ENCODE results near the gene RIMBP2. TPM values are rescaled to one million over a fixed set of nuclear protein-coding genes. Genes with fewer than 3 reads are reported as not detected.

Gene RIMBP2
- total RNA-seq, 1 donor from 2014 or later = not detected

DNA sequence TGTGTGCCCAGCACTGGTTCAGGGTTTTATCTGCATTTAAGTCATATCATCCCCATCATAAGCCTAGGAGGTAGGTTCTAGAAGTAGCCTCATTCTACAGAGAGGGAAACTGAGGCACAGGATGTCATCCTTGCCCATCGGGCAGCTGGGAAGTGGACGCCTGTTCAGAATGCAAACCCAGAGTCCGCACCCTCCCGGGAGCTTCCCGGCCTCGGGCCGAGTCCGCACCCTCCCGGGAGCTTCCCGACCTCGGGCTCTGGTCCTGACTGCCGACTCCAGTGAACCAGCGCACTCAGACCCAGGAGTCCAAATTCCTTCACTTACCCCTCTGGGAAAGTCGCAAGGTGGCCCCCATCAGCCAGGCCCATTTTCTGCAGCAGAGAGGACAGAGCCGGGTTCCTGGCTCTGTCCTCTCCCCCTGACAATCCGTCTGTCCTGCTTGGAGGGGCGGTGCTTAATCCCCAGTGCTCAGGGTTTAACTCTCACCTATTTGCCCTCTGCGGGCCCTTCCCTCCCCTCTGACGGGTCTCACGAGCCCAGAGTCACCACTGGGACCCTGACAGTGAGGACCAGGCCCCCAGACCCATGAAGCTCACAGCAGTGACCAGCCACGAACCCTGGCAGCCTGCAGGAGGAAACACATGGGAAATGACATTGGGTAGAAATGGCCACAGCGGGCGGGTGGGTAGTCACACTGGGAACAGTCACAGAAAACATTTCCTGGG is 236.5 kb downstream of the RIMBP2 start:
- no peaks in the 10 kb centered on the region for H3K36me3 ChIP-seq
- no peak for DNase-seq
- peaks cover 88% of the 10 kb centered on the region for H3K27me3 ChIP-seq (ENCODE audit: low read depth)
- H3K9me3 ChIP-seq (replicated peaks) = no peaks in the 10 kb centered on the region
- no peaks in the 10 kb centered on the region for H3K4me1 ChIP-seq
- no peak overlapping the region for H3K4me3 ChIP-seq
- H3K27ac ChIP-seq (replicated peaks) = no peak overlapping the region
- intact Hi-C loops (cut with micrococcal nuclease) = no loop called here
- TF ChIP-seq, protein P1, sequence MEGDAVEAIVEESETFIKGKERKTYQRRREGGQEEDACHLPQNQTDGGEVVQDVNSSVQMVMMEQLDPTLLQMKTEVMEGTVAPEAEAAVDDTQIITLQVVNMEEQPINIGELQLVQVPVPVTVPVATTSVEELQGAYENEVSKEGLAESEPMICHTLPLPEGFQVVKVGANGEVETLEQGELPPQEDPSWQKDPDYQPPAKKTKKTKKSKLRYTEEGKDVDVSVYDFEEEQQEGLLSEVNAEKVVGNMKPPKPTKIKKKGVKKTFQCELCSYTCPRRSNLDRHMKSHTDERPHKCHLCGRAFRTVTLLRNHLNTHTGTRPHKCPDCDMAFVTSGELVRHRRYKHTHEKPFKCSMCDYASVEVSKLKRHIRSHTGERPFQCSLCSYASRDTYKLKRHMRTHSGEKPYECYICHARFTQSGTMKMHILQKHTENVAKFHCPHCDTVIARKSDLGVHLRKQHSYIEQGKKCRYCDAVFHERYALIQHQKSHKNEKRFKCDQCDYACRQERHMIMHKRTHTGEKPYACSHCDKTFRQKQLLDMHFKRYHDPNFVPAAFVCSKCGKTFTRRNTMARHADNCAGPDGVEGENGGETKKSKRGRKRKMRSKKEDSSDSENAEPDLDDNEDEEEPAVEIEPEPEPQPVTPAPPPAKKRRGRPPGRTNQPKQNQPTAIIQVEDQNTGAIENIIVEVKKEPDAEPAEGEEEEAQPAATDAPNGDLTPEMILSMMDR (IDR thresholded peaks at IDR 0.05; ENCODE audit: borderline replicate concordance) = no peak

DNA sequence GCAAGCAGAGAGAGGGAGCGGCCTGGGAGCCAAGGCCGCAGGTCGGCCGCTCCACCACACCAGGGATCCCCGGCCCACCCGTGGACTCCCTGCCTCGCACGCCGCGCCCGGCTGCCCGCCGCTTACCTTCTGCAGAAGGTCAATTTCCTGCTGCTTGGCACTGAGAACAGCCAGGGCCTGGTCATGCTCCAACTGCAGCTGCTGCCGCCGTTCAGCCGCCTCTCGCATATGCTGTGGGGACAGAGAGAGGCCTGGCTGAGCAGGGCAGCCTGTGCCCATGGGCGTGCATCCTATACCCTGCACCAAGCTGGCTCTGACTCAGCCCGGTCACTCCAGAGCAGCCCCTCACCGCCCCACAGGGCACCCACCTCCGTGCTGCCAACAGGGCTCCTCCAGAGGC is 237.3 kb downstream of the RIMBP2 start:
- no peaks in the 10 kb centered on the region for H3K9me3 ChIP-seq (replicated peaks)
- no peaks in the 10 kb centered on the region for H3K4me1 ChIP-seq
- peaks cover 88% of the 10 kb centered on the region for H3K27me3 ChIP-seq (ENCODE audit: low read depth)
- no peaks in the 10 kb centered on the region for H3K36me3 ChIP-seq
- no peak for DNase-seq
- no peak overlapping the region for H3K27ac ChIP-seq (replicated peaks)
- intact Hi-C loops (cut with micrococcal nuclease) = no loop called here
- TF ChIP-seq, protein P1 (IDR thresholded peaks at IDR 0.05; ENCODE audit: borderline replicate concordance) = no peak
- H3K4me3 ChIP-seq = no peak overlapping the region

DNA sequence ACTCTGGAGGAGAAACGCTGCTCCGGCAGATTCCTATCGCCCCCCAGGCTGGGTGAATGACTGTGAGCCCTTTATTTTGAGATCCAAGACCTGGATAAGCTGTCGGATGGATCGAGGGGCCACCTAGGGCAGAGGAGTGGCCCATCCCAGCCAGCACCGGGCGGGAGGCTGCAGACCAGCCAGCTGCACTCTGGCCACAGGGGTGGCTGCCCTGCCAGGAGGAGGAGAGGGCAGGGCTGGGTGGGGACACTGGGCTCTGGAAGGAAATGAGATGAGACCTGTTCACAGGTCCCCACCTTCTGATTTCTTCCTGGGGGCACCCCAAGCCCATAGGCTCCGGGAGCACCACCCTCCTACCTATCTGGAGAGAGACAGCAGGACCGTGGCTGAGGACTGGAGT is 238.4 kb downstream of the RIMBP2 start:
- H3K27me3 ChIP-seq (ENCODE audit: low read depth) = peaks cover 96% of the 10 kb centered on the region
- no peak overlapping the region for H3K4me3 ChIP-seq
- no peaks in the 10 kb centered on the region for H3K9me3 ChIP-seq (replicated peaks)
- no peaks in the 10 kb centered on the region for H3K4me1 ChIP-seq
- no peaks in the 10 kb centered on the region for H3K36me3 ChIP-seq
- no peak for DNase-seq
- intact Hi-C loops (cut with micrococcal nuclease) = no loop called here
- H3K27ac ChIP-seq (replicated peaks) = no peak overlapping the region
- TF ChIP-seq, protein P1 (IDR thresholded peaks at IDR 0.05; ENCODE audit: borderline replicate concordance) = no peak

DNA sequence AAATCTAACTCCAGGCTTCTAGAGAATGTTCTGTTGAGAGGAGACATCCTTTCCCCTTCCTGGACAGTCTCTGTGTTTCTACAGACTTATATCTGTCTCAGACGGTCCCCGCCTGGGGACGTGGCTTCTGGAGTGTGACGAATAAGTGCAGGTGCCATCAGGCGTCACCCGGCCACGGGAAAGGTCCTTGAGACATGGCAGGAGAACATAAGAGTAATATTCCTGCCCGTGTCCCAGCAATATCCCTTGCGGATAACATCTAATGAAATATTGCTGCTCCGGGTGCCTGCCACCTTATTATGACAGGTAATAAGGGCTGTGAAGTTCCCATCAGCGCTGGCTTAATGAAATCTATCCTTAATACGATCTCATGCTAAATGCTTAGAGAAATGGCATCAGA is 238.8 kb downstream of the RIMBP2 start:
- Histone ChIP-seq H3K36me3 (no peaks in the 10 kb centered on the region), H3K27me3 (ENCODE audit: low read depth) (peaks cover 93% of the 10 kb centered on the region), H3K4me3 (no peak overlapping the region), H3K27ac (replicated peaks) (no peak overlapping the region), H3K4me1 (no peaks in the 10 kb centered on the region), H3K9me3 (replicated peaks) (no peaks in the 10 kb centered on the region)
- TF ChIP-seq, protein P1 (IDR thresholded peaks at IDR 0.05; ENCODE audit: borderline replicate concordance) = no peak
- DNase-seq = no peak
- intact Hi-C loops (cut with micrococcal nuclease) = no loop called here

DNA sequence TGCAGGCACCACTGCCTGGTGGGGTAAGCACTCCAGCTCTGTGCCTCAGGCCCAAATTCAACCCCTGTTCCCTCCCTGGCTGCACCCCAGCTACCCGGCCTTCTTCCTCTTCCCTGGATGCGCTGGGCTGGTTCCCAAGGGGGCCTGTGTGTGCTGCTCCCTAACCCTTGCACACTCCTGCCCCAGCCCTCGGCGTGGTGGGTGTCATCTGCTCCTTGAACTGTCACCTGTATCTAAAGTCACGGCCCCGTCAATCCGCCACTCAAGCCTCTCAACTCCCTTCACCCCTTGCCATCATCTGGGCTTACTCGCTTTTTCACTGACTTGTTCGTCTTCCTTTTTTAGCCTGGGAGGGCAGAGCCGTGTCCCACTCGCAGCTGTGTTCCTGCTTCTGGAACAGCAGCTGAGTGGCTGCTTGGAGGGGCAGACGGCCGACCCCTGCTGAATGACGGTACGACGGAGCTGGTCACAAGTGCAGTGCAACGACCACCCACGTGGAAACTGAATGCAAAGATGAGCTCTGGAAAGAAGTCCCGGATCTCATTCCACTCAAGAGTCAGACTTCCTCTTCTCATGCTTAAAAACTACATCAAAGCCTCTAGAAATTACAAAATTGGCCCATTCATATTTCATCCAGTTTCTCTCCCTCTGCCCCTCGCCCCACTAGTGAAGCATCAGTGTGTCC is 239.5 kb downstream of the RIMBP2 start:
- Histone ChIP-seq H3K4me1 (no peaks in the 10 kb centered on the region), H3K27me3 (ENCODE audit: low read depth) (peaks cover 93% of the 10 kb centered on the region)
- intact Hi-C loops (cut with micrococcal nuclease) = no loop called here

More for the DNA sequence above, 239.5 kb downstream of the RIMBP2 start:
- TF ChIP-seq, protein P1 (IDR thresholded peaks at IDR 0.05; ENCODE audit: borderline replicate concordance) = no peak
- H3K4me3 ChIP-seq = no peak overlapping the region
- no peaks in the 10 kb centered on the region for H3K36me3 ChIP-seq
- DNase-seq = no peak
- no peaks in the 10 kb centered on the region for H3K9me3 ChIP-seq (replicated peaks)
- H3K27ac ChIP-seq (replicated peaks) = no peak overlapping the region

All from left ventricle myocardium inferior (tissue), 1 donor.